H1 (cell line): ENCODE data around the gene CYB561D2. TPM values are rescaled to one million over a fixed set of nuclear protein-coding genes. Genes with fewer than 3 reads are reported as not detected.
A peak's percentile ranks its signal among the peaks of the same experiment; 100 is the strongest.

Source experiments
- CTCF ChIA-PET: fragments of 300-600 bp; sonication (Branson Sonifier 250); formaldehyde crosslinking; loops from one replicate; lab custom pipeline; 2021; ENCODE audit not compliant: partially characterized antibody; lab: Charles Lee
- POLR2A ChIA-PET: fragments of 300-600 bp; sonication (Branson Sonifier 250); formaldehyde crosslinking; loops from one replicate; lab custom pipeline; 2021; ENCODE audit warnings: inconsistent platforms; ENCODE audit not compliant: partially characterized antibody; lab: Charles Lee
- DNase-seq, 2 experiments: peaks; one replicate each; pipeline versions ENCODE4 v3.0.0 to v3.0.0-alpha.2; 2010 to 2022; ENCODE audit warnings: low spot score in 2 of 2, low read depth in 1 of 2, mixed read lengths in 1 of 2
- FAIRE-seq: peaks from 2 replicates; lab custom pipeline; 2011; peaks lifted over from hg19 to GRCh38; lab: Jason Lieb, UNC
- H2AFZ ChIP-seq: 2 replicates; pipeline ENCODE4 v1.8.1; 2012; ENCODE audit warnings: low read length, inconsistent platforms
- H2AK5ac ChIP-seq: 2 replicates; pipeline ENCODE4 v1.6.1; 2013; ENCODE audit warnings: low read depth, low read length
- H2BK120ac ChIP-seq: replicated peaks from 2 replicates; pipeline ENCODE3; 2013; ENCODE audit warnings: low read depth, low read length, inconsistent platforms
- H2BK12ac ChIP-seq: 2 replicates; pipeline ENCODE4 v1.6.1; 2013; ENCODE audit warnings: low read depth, low read length
- H2BK15ac ChIP-seq: 2 replicates; pipeline ENCODE4 v1.6.1; 2013; ENCODE audit warnings: low read length
- H2BK20ac ChIP-seq: 2 replicates; pipeline ENCODE4 v1.6.1; 2013; ENCODE audit warnings: low read length
- H2BK5ac ChIP-seq: 2 replicates; pipeline ENCODE4 v1.6.1; 2013; ENCODE audit warnings: low read depth, low read length
- H3K14ac ChIP-seq: 2 replicates; pipeline ENCODE4 v1.6.1; 2013; ENCODE audit warnings: inconsistent platforms; ENCODE audit not compliant: insufficient read length
- H3K18ac ChIP-seq: 2 replicates; pipeline ENCODE4 v1.6.1; 2013; ENCODE audit warnings: low read length; ENCODE audit errors: extremely low read depth
- H3K23ac ChIP-seq: 2 replicates; pipeline ENCODE4 v1.6.1; 2013; ENCODE audit warnings: inconsistent platforms; ENCODE audit not compliant: insufficient read length
- H3K23me2 ChIP-seq: 2 replicates; pipeline ENCODE4 v1.6.1; 2013; ENCODE audit warnings: low read depth, low read length
- H3K27ac ChIP-seq: 2 replicates; pipeline ENCODE4 v1.6.1; 2011; ENCODE audit warnings: low read depth, low read length, inconsistent platforms
- H3K27me3 ChIP-seq, 4 experiments: replicated peaks in 1 of 4; 1 replicate in 1 of 4; 2 replicates in 3 of 4; pipeline versions ENCODE4 v1.6.1 to v1.8.1; 2011 to 2013; ENCODE audit warnings: low read length in 3 of 4, mild to moderate bottlenecking in 3 of 4, inconsistent platforms in 2 of 4, mixed read lengths in 2 of 4, moderate library complexity in 1 of 4; ENCODE audit not compliant: control insufficient read depth in 3 of 4, insufficient read depth in 3 of 4; ENCODE audit errors: extremely low read depth in 1 of 4
- H3K36me3 ChIP-seq, 4 experiments: 2 replicates each; pipeline versions ENCODE4 v1.6.1 to v1.8.1; 2011 to 2013; ENCODE audit warnings: mild to moderate bottlenecking in 4 of 4, low read length in 3 of 4, moderate library complexity in 2 of 4, control low read depth in 1 of 4, inconsistent platforms in 1 of 4; ENCODE audit not compliant: insufficient read depth in 4 of 4, control insufficient read depth in 2 of 4
- H3K4ac ChIP-seq: replicated peaks from 2 replicates; pipeline ENCODE3; 2013; ENCODE audit warnings: low read length, low read depth, mixed read lengths, inconsistent platforms; ENCODE audit not compliant: insufficient read length
- H3K4me1 ChIP-seq, 4 experiments: replicated peaks in 1 of 4; 1 replicate in 1 of 4; 2 replicates in 3 of 4; pipeline versions ENCODE4 v1.6.1 to v1.8.1; 2011 to 2013; ENCODE audit warnings: low read length in 3 of 4, inconsistent platforms in 2 of 4, mixed read lengths in 1 of 4; ENCODE audit not compliant: insufficient read depth in 4 of 4, control insufficient read depth in 3 of 4
- H3K4me2 ChIP-seq, 2 experiments: 2 replicates each; pipeline versions ENCODE4 v1.6.1 to v1.8.1; 2011 to 2013; ENCODE audit warnings: low read depth in 2 of 2, low read length in 2 of 2, control low read depth in 1 of 2, inconsistent platforms in 1 of 2, mild to moderate bottlenecking in 1 of 2; ENCODE audit not compliant: insufficient read depth in 1 of 2
- H3K4me3 ChIP-seq, 4 experiments: fragments of 200-600, 300-600 bp in 1 of 4; sonication (generic), shearing (Covaris generic), sonication (Bioruptor Twin) in 1 of 4; 2 replicates each; pipeline versions ENCODE4 v1.5.1 to v1.8.1; 2011 to 2016; ENCODE audit warnings: low read length in 4 of 4, low read depth in 3 of 4, control low read depth in 2 of 4, inconsistent platforms in 2 of 4, mild to moderate bottlenecking in 2 of 4, mixed read lengths in 1 of 4, moderate library complexity in 1 of 4; ENCODE audit not compliant: insufficient read depth in 2 of 4; ENCODE audit errors: extremely low read depth in 1 of 4
- H3K56ac ChIP-seq: replicated peaks from 2 replicates; pipeline ENCODE3; 2013; ENCODE audit warnings: low read depth, mild to moderate bottlenecking, mixed read lengths, low read length, inconsistent platforms; ENCODE audit not compliant: insufficient read length
- H3K79me1 ChIP-seq: 2 replicates; pipeline ENCODE4 v1.6.1; 2013; ENCODE audit warnings: low read depth, low read length, control low read depth
- H3K79me2 ChIP-seq, 2 experiments: 2 replicates each; pipeline versions ENCODE4 v1.6.1 to v1.8.1; 2012 to 2013; ENCODE audit warnings: low read length in 2 of 2, mild to moderate bottlenecking in 2 of 2, inconsistent platforms in 1 of 2; ENCODE audit not compliant: insufficient read depth in 2 of 2, control insufficient read depth in 1 of 2
- H3K9ac ChIP-seq, 4 experiments: replicated peaks in 1 of 4; 1 replicate in 1 of 4; 2 replicates in 3 of 4; pipeline versions ENCODE4 v1.6.1 to v1.8.1; 2011 to 2013; ENCODE audit warnings: low read depth in 3 of 4, low read length in 3 of 4, control low read depth in 2 of 4, mild to moderate bottlenecking in 2 of 4, moderate library complexity in 2 of 4, inconsistent platforms in 1 of 4; ENCODE audit errors: extremely low read depth in 1 of 4
- H3K9me3 ChIP-seq, 2 experiments: 2 replicates each; pipeline versions ENCODE4 v1.6.1 to v1.8.1; 2012 to 2013; ENCODE audit warnings: mild to moderate bottlenecking in 2 of 2, moderate library complexity in 2 of 2, control low read depth in 1 of 2, inconsistent platforms in 1 of 2, low read depth in 1 of 2, low read length in 1 of 2, mixed read lengths in 1 of 2; ENCODE audit not compliant: insufficient read depth in 2 of 2
- H4K20me1 ChIP-seq, 2 experiments: replicated peaks in 1 of 2; 2 replicates each; pipeline versions ENCODE3 to v1.8.1; 2011 to 2013; ENCODE audit warnings: inconsistent platforms in 2 of 2, low read length in 2 of 2, mild to moderate bottlenecking in 1 of 2; ENCODE audit not compliant: insufficient read depth in 2 of 2, control insufficient read depth in 1 of 2
- H4K5ac ChIP-seq: 2 replicates; pipeline ENCODE4 v1.6.1; 2013; ENCODE audit warnings: low read length, low read depth, mixed read lengths, inconsistent platforms; ENCODE audit not compliant: insufficient read length
- H4K8ac ChIP-seq: 2 replicates; pipeline ENCODE4 v1.8.0; 2013; ENCODE audit warnings: mild to moderate bottlenecking, moderate library complexity, low read length, inconsistent platforms; ENCODE audit not compliant: insufficient read depth; ENCODE audit errors: extremely low read depth
- H4K91ac ChIP-seq: replicated peaks from 2 replicates; pipeline ENCODE3; 2013; ENCODE audit warnings: low read length, mixed read lengths, inconsistent platforms; ENCODE audit not compliant: insufficient read length
- CEBPB ChIP-seq: IDR thresholded peaks from 2 replicates; pipeline ENCODE4 v1.6.1; 2012; ENCODE audit warnings: low read depth, low read length
- MAX ChIP-seq: IDR thresholded peaks from 2 replicates; pipeline ENCODE4 v1.6.1; 2012; ENCODE audit warnings: inconsistent platforms
- WGBS, 2 experiments: shearing (Covaris generic) in 1 of 2; methylation state at CpG; one replicate each; pipeline versions ENCODE4 v1.1.6 to v1.1.7; 2013 to 2015; ENCODE audit warnings: low lambda C conversion rate in 2 of 2, mixed read lengths in 2 of 2, inconsistent platforms in 1 of 2, low coverage in 1 of 2, missing lambda C conversion rate in 1 of 2; ENCODE audit not compliant: insufficient replicate concordance in 2 of 2, insufficient coverage in 1 of 2, insufficient read length in 1 of 2; ENCODE audit errors: extremely low coverage in 1 of 2, missing lambda C conversion rate in 1 of 2; 5-methylcytosine and 5-hydroxymethylcytosine counted together
- polyA plus RNA-seq, 7 experiments: library from polyadenylated mRNA; depleted of rRNA in 3 of 7; stranded (reverse) in 5 of 7; unstranded in 2 of 7; fragments of >200 nt in 5 of 7; fragments of 200-250 nt in 2 of 7; gene quantifications; 1 replicate in 5 of 7; 2 replicates in 1 of 7; 4 replicates in 1 of 7; pipeline versions ENCODE4 v1.2.1 to v1.2.3, GENCODE V29; 2011 to 2013; ENCODE audit warnings: missing spikeins in 2 of 7, mixed read lengths in 2 of 7
- total RNA-seq: library from RNA; stranded (reverse); fragmentation: NEBNext Ultra II Directional; extraction: Animal tissue kit (Norgen Biotek cat#: 25700); gene quantifications from 2 replicates; pipeline ENCODE4 v1.2.1, GENCODE V29; 2021

Gene CYB561D2
- total and polyA plus RNA-seq, 2 of the 8 experiments (the other 6 are each of a cell fraction or from before 2014, with no cell fraction given): 9.8 to 34.0 TPM

- H4K8ac ChIP-seq: no peak overlapping the region; the same call in 1 of the 2 replicates
- H2BK120ac ChIP-seq: no peak overlapping the region
- no peaks in the 10 kb centered on the region for H3K79me1 ChIP-seq
- no peak overlapping the region for H2BK20ac ChIP-seq
- H3K4me2 ChIP-seq: peak overlapping the region; percentile 65 to 87; a peak in 2 of 4 replicates
- WGBS, 2 experiments: 93% methylated on average over 9 of the region's 9 CpGs; no CpG with 5 or more reads in 1 of the 2 experiments
- peak overlapping the region in 1 of 4 experiments; percentile 63; a peak in 1 of 8 replicates for H3K4me3 ChIP-seq
- H3K36me3 ChIP-seq: no peaks in the 10 kb centered on the region
- H3K56ac ChIP-seq: no peak overlapping the region
- no peak overlapping the region for H3K14ac ChIP-seq
- no peak overlapping the region for H3K9ac ChIP-seq
- H3K9me3 ChIP-seq: no peaks in the 10 kb centered on the region
- no peak overlapping the region for H3K23ac ChIP-seq
- no peak overlapping the region for H2BK5ac ChIP-seq
- POLR2A ChIA-PET: interaction anchor here (0.8 to 3.3 kb wide), 4 partner anchors 11 to 19 kb away, joined by 3 to 17 read pairs (median 4); partner anchors contain the start of genes HYAL2 and TUSC2
- no peak overlapping the region for H4K5ac ChIP-seq
- H2AFZ ChIP-seq: no peak overlapping the region
- no peak overlapping the region for H3K4ac ChIP-seq
- FAIRE-seq: no peak
- H2AK5ac ChIP-seq: no peak overlapping the region
- H4K20me1 ChIP-seq: peaks cover 0 to 4% of the 10 kb centered on the region in 2 experiments
- peak overlapping the region; percentile 68; the same call in 1 of the 2 replicates for H2BK12ac ChIP-seq
- H4K91ac ChIP-seq: no peak overlapping the region
- H3K18ac ChIP-seq: peak overlapping the region; percentile 75; the same call in 1 of the 2 replicates
- no peak for DNase-seq
- CTCF ChIA-PET: interaction anchor here (0.8 to 10.0 kb wide), 9 partner anchors 9 to 210 kb away, joined by 3 to 84 read pairs (median 3); no protein-coding TSS in a partner anchor
- peaks cover 21% of the 10 kb centered on the region for H3K23me2 ChIP-seq
- peaks cover 0 to 19% (median 14%) of the 10 kb centered on the region in 4 experiments; a peak in 5 of 7 replicates for H3K4me1 ChIP-seq
- TF ChIP-seq CEBPB (no peak), MAX (no peak)
- TF ChIP-seq, all 59 proteins: peak for 0
- Histone ChIP-seq H3K79me2 (peaks cover 0 to 2% of the 10 kb centered on the region in 2 experiments; a peak in 1 of 4 replicates), H2BK15ac (peak overlapping the region; percentile 98), H3K27ac (no peak overlapping the region), H3K27me3 (peaks cover 23 to 68% (median 54%) of the 10 kb centered on the region in 4 experiments)
These were observed 9.1 kb upstream of the CYB561D2 start for GRCh38 chr3:50341537-50341936.
